RWPE2 (cell line): ENCODE measurements around the gene RNF186.

Experiments used
- ATAC-seq: fragments of 200-7000 bp; cut with Tn5 transposase; 3 replicates; pipeline ENCODE4 v1.9.1; 2021; ENCODE audit warnings: low read depth
- DNase-seq: peaks from one replicate; pipeline ENCODE4 v3.0.0-alpha.2; 2020; ENCODE audit warnings: low spot score
- H3K27ac ChIP-seq: fragments of 450-650 bp; 2 replicates; pipeline ENCODE4 v1.5.1; 2017; ENCODE audit warnings: mild to moderate bottlenecking; ENCODE audit not compliant: poor library complexity, severe bottlenecking
- H3K27me3 ChIP-seq: fragments of 250-450 bp; sonication (Bioruptor Pico); 2 replicates; pipeline ENCODE4 v1.5.1; 2021; ENCODE audit warnings: mild to moderate bottlenecking, moderate library complexity; ENCODE audit not compliant: insufficient read depth, poor library complexity, severe bottlenecking
- H3K36me3 ChIP-seq: fragments of 250-450 bp; sonication (Bioruptor Pico); 2 replicates; pipeline ENCODE4 v1.5.1; 2020; ENCODE audit warnings: low read depth, mild to moderate bottlenecking, moderate library complexity
- H3K4me1 ChIP-seq: fragments of 250-450 bp; sonication (Bioruptor Pico); 2 replicates; pipeline ENCODE4 v1.5.1; 2021; ENCODE audit warnings: mild to moderate bottlenecking, moderate library complexity; ENCODE audit not compliant: insufficient read depth, poor library complexity, severe bottlenecking
- H3K4me3 ChIP-seq: fragments of 250-450 bp; sonication (Bioruptor Pico); 2 replicates; pipeline ENCODE4 v1.5.1; 2021; ENCODE audit warnings: mild to moderate bottlenecking, moderate library complexity; ENCODE audit not compliant: severe bottlenecking
- H3K9me3 ChIP-seq: fragments of 250-450 bp; sonication (Bioruptor Pico); 2 replicates; pipeline ENCODE4 v1.5.1; 2021; ENCODE audit warnings: mild to moderate bottlenecking, moderate library complexity; ENCODE audit not compliant: severe bottlenecking
- CTCF ChIP-seq: fragments of 450-650 bp; IDR thresholded peaks from one replicate; pipeline ENCODE4 v1.5.1; 2017; ENCODE audit warnings: mild to moderate bottlenecking, moderate library complexity; ENCODE audit not compliant: poor library complexity, severe bottlenecking

Gene RNF186

DNA sequence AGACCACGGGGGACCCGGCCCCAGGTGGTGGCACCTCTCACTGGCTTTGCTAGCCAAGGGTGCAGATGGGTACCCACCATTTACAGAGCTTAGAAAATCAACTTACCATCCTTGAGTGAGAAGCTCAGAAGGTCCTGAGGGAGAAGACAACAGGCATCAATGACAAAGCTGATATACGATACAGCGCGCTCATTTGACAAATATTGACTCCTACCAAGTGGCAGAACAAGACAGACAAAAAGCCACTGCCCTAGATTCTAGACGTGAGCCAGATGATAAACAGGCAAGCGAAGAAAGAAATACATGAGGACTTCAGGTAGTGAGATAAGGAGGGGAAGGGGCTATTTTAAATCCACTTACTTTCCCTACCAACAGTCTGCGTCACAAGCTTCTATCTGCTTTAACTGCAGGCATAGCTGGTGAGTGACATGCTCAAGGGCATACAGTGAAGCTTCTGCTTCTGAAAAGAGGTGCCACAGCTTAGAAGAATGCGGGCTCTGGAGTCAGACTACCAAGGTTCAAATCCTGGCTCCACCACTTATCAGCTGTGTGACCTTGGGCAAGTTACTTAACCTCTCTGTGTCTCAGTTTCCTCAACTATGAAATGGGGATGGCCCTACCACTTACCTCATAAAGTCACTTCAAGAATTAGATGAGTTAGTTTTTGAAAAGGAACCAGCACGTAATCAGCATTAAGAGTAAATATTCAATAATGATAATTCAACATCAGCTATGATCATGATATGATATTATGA is 44.5 kb downstream of the RNF186 start:
- Histone ChIP-seq H3K4me1 (peaks cover 7% of the 10 kb centered on the region), H3K9me3 (no peaks in the 10 kb centered on the region), H3K36me3 (no peaks in the 10 kb centered on the region), H3K4me3 (no peak overlapping the region), H3K27ac (no peak overlapping the region), H3K27me3 (no peaks in the 10 kb centered on the region)
- ATAC-seq, result no peak
- TF ChIP-seq CTCF, result no peak
- no peak for DNase-seq

GRCh38 chr1:19769211-19769932 is 45.7 kb downstream of the RNF186 start:
- Histone ChIP-seq H3K27ac (no peak overlapping the region), H3K4me1 (peaks cover 15% of the 10 kb centered on the region), H3K4me3 (no peak overlapping the region), H3K9me3 (no peaks in the 10 kb centered on the region), H3K27me3 (no peaks in the 10 kb centered on the region), H3K36me3 (no peaks in the 10 kb centered on the region)
- DNase-seq, result no peak
- no peak for ATAC-seq
- TF ChIP-seq CTCF, result no peak

- no peaks in the 10 kb centered on the region for H3K36me3 ChIP-seq
- DNase-seq (no peak), ATAC-seq (no peak)
- no peak overlapping the region for H3K4me3 ChIP-seq
- no peak overlapping the region for H3K27ac ChIP-seq
- no peak for TF ChIP-seq CTCF
- H3K4me1 ChIP-seq, result peaks cover 15% of the 10 kb centered on the region
- no peaks in the 10 kb centered on the region for H3K9me3 ChIP-seq
- H3K27me3 ChIP-seq, result no peaks in the 10 kb centered on the region
Observed at GRCh38 chr1:19768353-19769210, 46.5 kb downstream of the RNF186 start.

DNA sequence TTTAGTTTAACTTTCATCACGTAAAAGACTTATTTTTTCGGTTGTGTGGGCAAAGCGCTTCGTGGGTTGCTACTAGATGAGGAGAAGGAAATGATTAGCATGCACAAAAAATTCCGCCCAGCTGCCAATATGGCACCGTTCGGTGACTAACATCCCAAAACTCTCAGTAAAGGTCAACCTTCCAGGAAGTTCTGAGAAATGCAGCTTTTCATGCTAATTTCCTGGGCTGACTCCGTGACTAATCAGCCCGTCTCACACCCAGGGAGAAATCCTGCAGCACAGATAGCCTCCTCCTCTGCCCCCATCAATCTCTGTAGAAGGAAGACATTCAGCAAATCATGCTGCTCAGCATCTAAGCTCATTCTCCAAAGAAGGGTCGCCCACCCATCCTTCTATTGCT is 49.5 kb downstream of the RNF186 start:
- DNase-seq (no peak), ATAC-seq (peak; percentile 98)
- no peaks in the 10 kb centered on the region for H3K9me3 ChIP-seq
- no peak overlapping the region for H3K4me3 ChIP-seq
- peak overlapping the region; percentile 73 for H3K27ac ChIP-seq
- no peaks in the 10 kb centered on the region for H3K36me3 ChIP-seq
- no peaks in the 10 kb centered on the region for H3K27me3 ChIP-seq
- H3K4me1 ChIP-seq, result peaks cover 15% of the 10 kb centered on the region
- TF ChIP-seq CTCF, result no peak
